Osteocyte (in vitro differentiated cells): ENCODE measurements around the gene FUBP3. TPM values are rescaled to one million over a fixed set of nuclear protein-coding genes. Genes with fewer than 3 reads are reported as not detected.

Experiments used
- DNase-seq: peaks from one replicate; pipeline ENCODE4 v3.0.0; 2021; ENCODE audit warnings: mixed read lengths; ENCODE audit not compliant: unreplicated experiment; ENCODE audit errors: extremely low spot score
- H3K27ac Mint-ChIP-seq: one replicate; pipeline ENCODE4 v1.8.0; 2021; ENCODE audit warnings: mild to moderate bottlenecking, mixed read lengths; ENCODE audit not compliant: unreplicated experiment
- H3K27me3 Mint-ChIP-seq: one replicate; pipeline ENCODE4 v1.8.0; 2021; ENCODE audit warnings: mixed read lengths; ENCODE audit not compliant: unreplicated experiment
- H3K36me3 Mint-ChIP-seq: one replicate; pipeline ENCODE4 v1.8.0; 2021; ENCODE audit warnings: mixed read lengths; ENCODE audit not compliant: unreplicated experiment
- H3K4me1 Mint-ChIP-seq: one replicate; pipeline ENCODE4 v1.8.0; 2021; ENCODE audit warnings: mixed read lengths; ENCODE audit not compliant: unreplicated experiment
- H3K4me3 Mint-ChIP-seq: one replicate; pipeline ENCODE4 v1.8.0; 2021; ENCODE audit warnings: mild to moderate bottlenecking, moderate library complexity, mixed read lengths; ENCODE audit not compliant: unreplicated experiment
- H3K9me3 Mint-ChIP-seq: one replicate; pipeline ENCODE4 v1.8.0; 2021; ENCODE audit warnings: mixed read lengths; ENCODE audit not compliant: unreplicated experiment
- total RNA-seq: library from RNA; stranded (reverse); gene quantifications from 2 replicates; pipeline ENCODE4 v1.2.1, GENCODE V29; 2021
- TF ChIP-seq, protein P1 (sequence below): fragments of 200-600 bp; sonication (generic); IDR thresholded peaks from 2 replicates; pipeline ENCODE4 v1.5.0; 2021; ENCODE audit warnings: antibody characterized with exemption, mild to moderate bottlenecking, moderate library complexity

Gene FUBP3
- total RNA-seq, 1 donor from 2014 or later, result 72.7 TPM

- peak overlapping the region; percentile 73 for H3K27ac Mint-ChIP-seq
- peaks cover 20% of the 10 kb centered on the region for H3K4me1 Mint-ChIP-seq
- no peak for DNase-seq
- H3K27me3 Mint-ChIP-seq, result peaks cover 4% of the 10 kb centered on the region
- TF ChIP-seq, protein P1, sequence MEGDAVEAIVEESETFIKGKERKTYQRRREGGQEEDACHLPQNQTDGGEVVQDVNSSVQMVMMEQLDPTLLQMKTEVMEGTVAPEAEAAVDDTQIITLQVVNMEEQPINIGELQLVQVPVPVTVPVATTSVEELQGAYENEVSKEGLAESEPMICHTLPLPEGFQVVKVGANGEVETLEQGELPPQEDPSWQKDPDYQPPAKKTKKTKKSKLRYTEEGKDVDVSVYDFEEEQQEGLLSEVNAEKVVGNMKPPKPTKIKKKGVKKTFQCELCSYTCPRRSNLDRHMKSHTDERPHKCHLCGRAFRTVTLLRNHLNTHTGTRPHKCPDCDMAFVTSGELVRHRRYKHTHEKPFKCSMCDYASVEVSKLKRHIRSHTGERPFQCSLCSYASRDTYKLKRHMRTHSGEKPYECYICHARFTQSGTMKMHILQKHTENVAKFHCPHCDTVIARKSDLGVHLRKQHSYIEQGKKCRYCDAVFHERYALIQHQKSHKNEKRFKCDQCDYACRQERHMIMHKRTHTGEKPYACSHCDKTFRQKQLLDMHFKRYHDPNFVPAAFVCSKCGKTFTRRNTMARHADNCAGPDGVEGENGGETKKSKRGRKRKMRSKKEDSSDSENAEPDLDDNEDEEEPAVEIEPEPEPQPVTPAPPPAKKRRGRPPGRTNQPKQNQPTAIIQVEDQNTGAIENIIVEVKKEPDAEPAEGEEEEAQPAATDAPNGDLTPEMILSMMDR, result no peak
- no peaks in the 10 kb centered on the region for H3K36me3 Mint-ChIP-seq
- no peaks in the 10 kb centered on the region for H3K9me3 Mint-ChIP-seq
- peak overlapping the region; percentile 82 for H3K4me3 Mint-ChIP-seq
Observed at GRCh38 chr9:130579738-130580463, 524 bp downstream of the FUBP3 start.

GRCh38 chr9:130581766-130582165 is 2.4 kb downstream of the FUBP3 start:
- no peak overlapping the region for H3K27ac Mint-ChIP-seq
- no peaks in the 10 kb centered on the region for H3K27me3 Mint-ChIP-seq
- peaks cover 20% of the 10 kb centered on the region for H3K4me1 Mint-ChIP-seq
- H3K36me3 Mint-ChIP-seq, result no peaks in the 10 kb centered on the region
- DNase-seq, result no peak
- H3K4me3 Mint-ChIP-seq, result no peak overlapping the region
- TF ChIP-seq, protein P1, result no peak
- H3K9me3 Mint-ChIP-seq, result no peaks in the 10 kb centered on the region

- H3K4me1 Mint-ChIP-seq, result peaks cover 21% of the 10 kb centered on the region
- TF ChIP-seq, protein P1, result no peak
- H3K27ac Mint-ChIP-seq, result no peak overlapping the region
- H3K36me3 Mint-ChIP-seq, result no peaks in the 10 kb centered on the region
- no peak for DNase-seq
- H3K4me3 Mint-ChIP-seq, result no peak overlapping the region
- no peaks in the 10 kb centered on the region for H3K27me3 Mint-ChIP-seq
- no peaks in the 10 kb centered on the region for H3K9me3 Mint-ChIP-seq
Observed at GRCh38 chr9:130583271-130583670, 3.9 kb downstream of the FUBP3 start.

- peaks cover 1% of the 10 kb centered on the region for H3K36me3 Mint-ChIP-seq
- no peak overlapping the region for H3K4me3 Mint-ChIP-seq
Observed at GRCh38 chr9:130587921-130588320, 8.5 kb downstream of the FUBP3 start.

DNA sequence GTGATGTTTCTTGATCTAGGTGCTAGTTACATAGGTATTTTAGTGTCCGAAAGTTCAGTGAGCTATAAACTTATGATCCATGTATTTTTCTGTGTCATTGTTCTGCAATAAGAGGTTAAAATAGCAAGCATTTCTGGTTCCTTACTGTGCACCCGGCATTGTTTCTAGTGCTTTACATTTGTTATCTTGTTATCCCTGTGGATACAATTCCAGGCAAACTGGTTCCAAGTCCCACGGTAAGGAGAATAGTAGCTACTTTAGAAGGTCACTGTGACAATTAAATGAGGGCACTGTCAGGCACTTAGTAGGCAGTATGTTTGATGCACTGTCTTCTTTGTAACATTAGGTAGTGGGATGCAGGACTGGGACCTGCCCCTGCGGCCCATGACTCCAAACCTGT is 9.0 kb downstream of the FUBP3 start:
- Mint-ChIP-seq H3K27me3 (no peaks in the 10 kb centered on the region), H3K27ac (no peak overlapping the region), H3K9me3 (no peaks in the 10 kb centered on the region), H3K4me3 (no peak overlapping the region), H3K4me1 (peaks cover 7% of the 10 kb centered on the region), H3K36me3 (peaks cover 1% of the 10 kb centered on the region)
- TF ChIP-seq, protein P1, result no peak
- DNase-seq, result no peak

More at GRCh38 chr9:130587921-130588320, 8.5 kb downstream of the FUBP3 start:
- no peaks in the 10 kb centered on the region for H3K27me3 Mint-ChIP-seq
- no peak for DNase-seq
- TF ChIP-seq, protein P1, result no peak
- H3K27ac Mint-ChIP-seq, result no peak overlapping the region
- no peaks in the 10 kb centered on the region for H3K9me3 Mint-ChIP-seq
- H3K4me1 Mint-ChIP-seq, result peaks cover 3% of the 10 kb centered on the region
